GM10847 (cell line): Measurements from ENCODE around the gene ACTN3.

Experiments
- POLR2A ChIP-seq: IDR thresholded peaks from 2 replicates; pipeline ENCODE4 v1.6.1; 2011; ENCODE audit not compliant: insufficient read length; ENCODE audit errors: extremely low read depth

The ACTN3 gene

DNA sequence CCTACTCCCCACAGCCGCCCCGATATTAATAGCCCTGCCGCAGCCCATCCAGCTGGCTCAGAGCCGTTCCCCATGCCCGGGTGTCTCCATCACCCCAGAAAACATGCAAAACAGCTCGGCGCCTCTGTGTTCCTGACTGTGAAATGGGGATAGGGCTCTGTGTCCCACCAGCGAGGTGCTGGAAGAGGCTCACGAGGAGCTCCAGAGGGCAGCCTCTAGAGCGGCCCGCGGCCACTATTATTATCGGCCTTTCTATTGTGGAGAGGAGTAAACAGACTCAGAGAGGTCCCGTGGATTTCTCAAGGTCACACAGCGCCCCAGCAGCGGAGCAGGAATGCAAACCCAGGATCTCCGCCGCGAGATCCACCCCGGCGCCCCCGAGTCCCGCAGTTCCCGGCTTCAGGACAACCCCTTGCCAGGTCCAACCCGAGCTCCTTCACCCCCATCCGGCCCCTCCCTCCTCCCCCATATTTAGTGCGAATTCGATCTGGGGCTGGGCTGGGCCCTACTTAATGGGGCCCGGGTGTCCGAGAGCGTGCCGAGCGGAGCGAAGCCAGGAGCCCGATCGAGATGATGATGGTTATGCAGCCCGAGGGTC is at the start of gene ACTN3:
TSS of gene ACTN3 (plus strand) at position 536 of the 598 bp plus-strand sequence. CDS start at position 571, 35 bp downstream.
- no peak for TF ChIP-seq POLR2A

DNA sequence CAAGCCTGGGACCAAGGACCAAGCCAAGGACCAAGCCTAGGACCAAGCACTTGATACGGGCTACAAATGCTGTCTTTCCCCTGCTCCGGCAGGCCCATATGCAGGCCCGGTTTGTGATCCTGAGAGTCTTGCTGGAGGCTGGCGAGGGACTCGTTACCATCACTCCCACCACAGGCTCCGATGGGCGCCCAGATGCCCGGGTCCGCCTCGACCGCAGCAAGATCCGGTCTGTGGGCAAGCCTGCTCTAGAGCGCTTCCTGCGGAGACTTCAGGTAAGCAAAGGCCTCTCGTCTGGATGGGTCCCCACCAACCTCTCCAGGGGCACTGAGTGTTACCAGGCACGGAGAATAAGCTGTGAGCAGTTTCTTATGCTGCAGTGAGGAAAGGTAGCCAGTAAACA is 49.5 kb upstream of the ACTN3 start:
- no peak for TF ChIP-seq POLR2A

DNA sequence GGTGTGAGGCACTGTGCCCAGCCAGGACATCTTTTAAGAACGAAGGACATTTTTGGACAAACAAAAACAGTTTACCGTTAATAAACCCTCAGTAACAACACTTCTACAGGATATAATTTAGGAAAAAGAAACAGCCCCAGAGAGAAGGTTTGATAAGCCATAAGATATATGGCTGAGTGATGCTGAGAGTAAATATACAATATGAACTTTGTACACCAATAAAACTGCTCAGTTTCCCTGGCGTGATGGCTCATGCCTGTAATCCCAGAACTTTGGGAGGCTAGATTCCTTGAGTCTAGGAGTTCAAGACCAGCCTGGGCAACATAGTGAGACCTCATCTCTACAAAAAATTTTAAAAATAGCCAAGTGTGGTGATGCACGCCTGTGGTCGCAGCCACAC is 48.2 kb upstream of the ACTN3 start:
- TF ChIP-seq POLR2A = no peak

DNA sequence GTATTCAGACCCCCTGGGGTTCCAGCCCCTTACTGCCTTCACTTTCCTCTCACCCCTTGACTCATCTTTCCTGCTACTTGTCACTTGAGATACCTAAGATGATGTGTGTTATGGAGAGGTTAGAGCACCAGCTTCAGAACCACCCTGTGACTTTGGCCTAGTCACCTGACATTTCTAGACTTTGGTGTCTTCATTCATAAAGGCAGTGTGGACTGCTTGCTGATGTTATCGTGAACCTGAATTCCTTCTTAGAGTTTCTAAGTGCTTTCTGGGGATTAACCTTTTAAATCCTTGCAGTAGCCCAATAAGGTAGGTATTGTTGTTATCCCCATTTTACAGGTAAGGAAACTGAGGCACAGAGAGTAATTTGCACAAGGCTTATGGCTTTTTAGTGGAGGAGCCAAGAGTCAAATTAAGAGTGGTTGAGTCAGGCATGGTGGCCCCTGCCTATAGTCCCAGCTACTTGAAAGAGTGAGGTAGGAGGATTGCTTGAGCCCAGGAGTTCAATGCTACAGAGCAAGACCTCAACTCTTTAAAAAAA is 41.4 kb upstream of the ACTN3 start:
- TF ChIP-seq POLR2A = no peak

DNA sequence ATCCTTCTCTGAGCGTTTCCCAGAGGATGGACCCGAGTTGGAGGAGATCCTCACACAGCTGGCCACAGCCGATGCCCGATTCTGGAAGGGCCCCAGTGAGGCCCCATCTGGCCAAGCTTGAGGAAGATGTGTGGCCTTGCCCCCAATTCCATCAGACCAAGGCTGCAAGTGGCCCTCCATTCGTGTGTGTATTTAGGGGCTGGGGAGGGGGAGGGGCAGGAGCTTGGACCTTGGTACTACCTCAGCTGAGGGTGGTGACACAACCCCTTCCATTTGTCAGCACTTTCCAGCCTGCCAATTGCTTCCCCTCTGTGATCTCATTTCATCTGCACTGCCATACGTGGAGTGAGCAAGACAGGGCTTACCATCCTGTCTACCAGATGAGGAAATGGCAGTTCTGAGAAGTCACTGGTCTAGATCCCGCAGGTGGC is 37.6 kb upstream of the ACTN3 start:
- no peak for TF ChIP-seq POLR2A

DNA sequence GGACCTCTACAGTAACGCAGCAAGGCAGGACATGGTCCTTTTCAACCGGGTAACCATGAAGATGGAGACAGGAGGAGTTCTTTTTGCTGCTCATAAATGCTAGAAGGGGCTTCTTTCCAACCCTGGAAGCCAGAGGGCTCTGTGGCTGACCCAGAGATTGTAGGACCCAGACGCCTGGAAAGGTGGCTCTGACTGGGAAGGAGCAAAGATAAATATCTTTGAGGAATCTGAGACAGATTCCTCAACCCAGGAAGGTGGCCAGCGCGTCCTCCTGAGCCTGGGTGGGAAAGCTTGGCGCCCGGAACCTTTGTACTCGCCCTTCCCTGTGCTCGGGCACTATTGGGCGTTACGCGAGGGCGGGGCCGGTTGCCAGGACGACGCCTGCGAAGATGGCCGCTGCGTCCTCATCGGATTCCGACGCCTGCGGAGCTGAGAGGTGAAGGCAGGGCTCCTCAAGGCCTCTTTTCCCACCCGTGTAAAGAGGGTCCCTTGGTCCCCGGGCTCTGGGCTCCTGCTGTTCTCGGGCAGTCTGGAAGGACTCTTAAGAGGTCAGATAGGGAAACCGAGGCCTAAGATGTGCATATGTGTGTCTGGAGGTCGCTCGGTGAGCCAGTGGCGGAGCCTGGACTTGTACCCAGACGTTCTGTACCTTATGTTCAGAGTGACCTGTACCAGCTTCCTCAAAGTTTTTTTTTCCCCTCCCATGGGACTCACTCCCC is 36.3 kb upstream of the ACTN3 start, which contains the start of gene BBS1:
TSS of gene BBS1 (plus strand) at position 365 of the 719 bp plus-strand sequence. CDS start at position 390, 25 bp downstream.
- TF ChIP-seq POLR2A = peak; percentile 34

DNA sequence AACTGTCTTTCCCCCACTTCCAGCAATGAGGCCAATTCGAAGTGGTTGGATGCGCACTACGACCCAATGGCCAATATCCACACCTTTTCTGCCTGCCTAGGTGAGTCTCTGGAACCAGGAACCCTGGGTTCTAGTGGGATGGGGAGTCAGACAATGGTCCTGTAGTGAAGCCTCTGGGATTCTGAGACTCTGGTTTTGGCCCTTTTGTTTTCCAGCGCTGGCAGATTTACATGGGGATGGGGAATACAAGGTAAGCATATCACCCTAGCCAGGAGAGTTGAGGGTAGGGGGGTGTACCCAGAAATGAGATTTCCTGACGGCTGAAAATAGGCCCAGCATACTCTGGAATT is 35.7 kb upstream of the ACTN3 start:
- TF ChIP-seq POLR2A = no peak

DNA sequence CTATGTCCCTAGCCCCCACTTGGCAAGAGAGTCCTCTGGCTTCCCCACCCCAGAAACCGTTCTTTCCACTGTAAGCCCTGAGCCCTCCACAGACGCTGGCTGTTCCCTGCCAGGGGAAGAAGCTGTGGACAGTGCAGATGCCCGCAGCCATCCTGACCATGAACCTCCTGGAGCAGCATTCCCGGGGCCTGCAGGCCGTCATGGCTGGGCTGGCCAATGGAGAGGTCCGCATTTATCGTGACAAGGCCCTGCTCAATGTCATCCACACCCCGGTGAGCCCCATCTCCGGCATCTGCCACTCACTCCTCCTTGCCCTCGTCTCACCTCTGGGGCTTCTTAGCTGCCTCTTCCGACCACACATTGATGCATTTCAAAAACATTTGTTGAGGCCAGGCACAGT is 23.1 kb upstream of the ACTN3 start:
- no peak for TF ChIP-seq POLR2A

DNA sequence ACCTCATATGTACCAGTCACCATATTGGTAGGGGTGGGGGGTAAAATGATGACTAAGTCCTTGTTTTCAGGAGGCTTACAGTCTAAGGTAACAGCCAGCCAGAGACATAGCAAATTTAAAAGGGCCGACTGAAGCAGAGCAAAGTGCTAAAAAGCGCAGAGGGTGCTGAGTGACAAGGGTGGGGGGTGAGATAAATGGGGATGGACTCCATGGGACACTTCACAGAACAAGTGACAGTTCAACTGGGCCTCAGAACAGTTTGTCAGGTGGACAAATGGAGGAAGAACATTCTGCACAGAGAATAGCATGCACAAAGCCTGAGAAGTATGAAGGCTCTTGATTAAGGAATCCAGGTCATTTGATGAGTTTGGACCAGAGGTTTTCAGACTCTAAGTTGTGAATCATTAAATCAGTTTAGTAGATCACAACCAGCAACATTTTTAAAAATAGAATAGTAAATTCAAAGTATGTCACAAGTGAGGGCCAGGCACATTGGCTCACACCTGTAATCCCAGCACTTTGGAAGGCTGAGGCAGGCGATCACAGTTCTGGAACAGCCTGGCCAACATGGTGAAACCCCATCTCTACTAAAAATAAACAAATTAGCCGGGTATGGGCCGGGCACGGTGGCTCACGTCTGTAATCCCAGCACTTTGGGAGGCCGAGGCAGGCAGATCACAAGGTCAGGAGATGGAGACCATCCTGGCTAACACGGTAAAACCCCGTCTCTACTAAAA is 22.2 kb upstream of the ACTN3 start:
- TF ChIP-seq POLR2A = no peak

DNA sequence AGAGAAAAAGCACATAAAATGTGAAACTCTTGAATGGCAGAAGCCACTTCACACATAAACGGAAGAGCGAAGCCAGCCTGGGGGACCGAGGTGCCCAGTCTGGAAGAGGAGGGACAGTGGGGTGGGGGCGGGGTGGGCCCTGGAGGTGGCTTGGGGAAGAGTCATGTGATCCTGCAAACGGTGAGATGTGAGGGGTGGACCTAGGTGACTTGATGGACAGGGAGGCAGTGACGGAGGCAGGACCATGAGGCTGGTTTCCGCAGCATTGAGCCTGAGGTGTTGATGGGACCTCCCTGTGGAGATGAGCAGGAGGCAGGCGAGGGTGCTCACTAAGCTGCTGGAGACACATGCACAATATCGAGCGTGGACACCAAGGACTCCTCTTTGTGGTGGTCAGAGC is 17.6 kb upstream of the ACTN3 start:
- TF ChIP-seq POLR2A = no peak

DNA sequence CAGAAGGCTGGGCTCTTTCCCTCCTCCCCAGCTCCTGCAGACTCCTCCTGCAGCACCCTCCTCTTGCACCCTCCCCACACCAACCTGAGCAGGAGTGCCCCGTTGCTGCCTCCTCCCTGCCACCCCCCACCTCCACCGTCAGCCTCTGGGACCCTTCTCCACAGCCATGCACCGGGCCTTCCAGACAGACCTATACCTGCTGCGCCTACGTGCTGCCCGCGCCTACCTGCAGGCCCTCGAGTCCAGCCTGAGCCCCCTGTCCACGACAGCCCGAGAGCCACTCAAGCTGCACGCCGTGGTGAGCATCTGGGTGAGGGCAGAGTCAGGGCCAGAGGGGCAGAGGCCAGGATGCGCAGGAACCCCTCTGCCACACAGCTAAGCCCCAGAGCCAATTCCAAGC is 17.0 kb upstream of the ACTN3 start:
- no peak for TF ChIP-seq POLR2A

DNA sequence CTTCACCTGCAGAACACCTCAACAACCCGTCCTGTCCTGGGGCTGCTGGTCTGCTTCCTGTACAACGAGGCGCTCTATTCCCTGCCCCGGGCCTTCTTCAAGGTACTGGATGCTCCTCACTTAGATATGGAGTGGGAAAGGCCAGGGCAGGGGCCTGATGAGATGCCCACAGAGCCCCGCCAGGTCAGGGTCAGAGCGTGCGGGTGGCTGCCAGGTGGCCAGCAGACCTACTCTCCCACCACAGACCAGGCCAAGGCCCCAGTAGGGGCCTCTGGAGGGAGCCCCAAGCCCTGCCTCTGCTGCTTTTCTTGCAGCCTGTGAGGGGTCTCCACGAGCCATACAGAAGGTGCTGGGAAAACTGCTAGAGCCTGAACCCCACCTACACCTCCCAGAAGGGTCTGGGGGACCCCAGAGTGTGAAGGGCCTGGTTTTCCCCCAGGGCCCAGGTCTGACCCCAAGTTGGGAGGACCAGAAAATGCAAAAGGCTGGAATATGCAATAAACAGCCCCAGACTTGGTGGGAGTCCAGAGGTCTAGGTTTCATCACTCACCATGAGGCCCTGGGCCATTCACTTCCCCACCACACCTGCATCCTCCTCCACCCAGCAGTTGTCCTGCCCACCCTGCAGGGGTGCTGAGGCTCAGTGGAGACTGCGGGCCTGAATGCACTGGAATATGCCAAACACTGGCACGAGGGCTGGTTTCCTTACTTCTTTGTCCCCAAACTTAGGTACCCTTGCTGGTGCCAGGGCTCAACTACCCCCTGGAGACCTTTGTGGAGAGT is 15.6 kb upstream of the ACTN3 start:
- no peak for TF ChIP-seq POLR2A

DNA sequence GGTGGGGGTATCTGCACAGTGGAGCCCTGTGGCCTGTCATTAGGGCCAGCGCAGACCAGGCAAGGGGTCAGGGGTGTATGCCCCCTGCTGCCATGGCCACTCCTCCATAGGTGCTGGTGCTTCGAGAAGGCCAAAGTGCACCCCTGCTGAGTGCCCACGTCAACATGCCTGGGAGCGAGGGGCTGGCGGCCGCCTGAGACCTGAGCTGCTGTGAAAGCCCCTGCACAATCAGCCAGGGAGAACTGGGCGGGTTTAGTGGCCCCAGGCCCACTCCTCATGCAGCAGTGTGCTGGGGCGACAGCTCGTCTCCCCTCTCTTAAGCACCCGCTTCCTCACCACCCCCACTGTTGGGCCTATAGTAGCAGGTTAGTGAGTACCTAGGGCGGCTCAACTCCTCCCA is 14.9 kb upstream of the ACTN3 start:
- TF ChIP-seq POLR2A = no peak

DNA sequence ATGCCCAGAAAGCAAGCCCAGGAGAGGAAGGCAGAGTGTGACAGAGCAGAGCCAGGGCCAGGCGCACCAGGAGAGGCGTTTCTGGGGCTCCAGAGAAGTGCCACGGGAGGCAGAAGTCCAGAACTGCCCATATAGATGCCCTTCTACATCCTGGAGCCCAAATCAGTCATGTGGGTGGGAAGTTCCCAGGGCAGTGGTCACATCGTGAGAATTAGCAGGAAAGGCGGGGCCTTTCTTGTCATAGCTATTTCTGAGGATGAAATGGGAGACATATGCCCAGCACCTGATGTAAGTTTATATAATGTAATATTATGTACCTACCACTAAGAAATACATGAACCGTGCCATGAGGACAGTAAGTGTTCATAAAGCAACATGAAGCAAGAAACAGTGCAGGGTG is 13.9 kb upstream of the ACTN3 start:
- no peak for TF ChIP-seq POLR2A
